H9 (cell line): ENCODE measurements around the gene PDCD1. TPM values are rescaled to one million over a fixed set of nuclear protein-coding genes. Genes with fewer than 3 reads are reported as not detected.

Experiments
- DNase-seq: peaks from one replicate; pipeline ENCODE4 v3.0.0-alpha.2; 2017
- H2AFZ ChIP-seq: one replicate; pipeline ENCODE4 v1.6.1; 2013; ENCODE audit warnings: mild to moderate bottlenecking, low read length, control low read depth, moderate library complexity
- H2AK5ac ChIP-seq: 2 replicates; pipeline ENCODE4 v1.6.1; 2013; ENCODE audit warnings: low read length, control low read depth, mixed read lengths; ENCODE audit not compliant: insufficient read length
- H2BK120ac ChIP-seq: one replicate; pipeline ENCODE4 v1.6.1; 2013; ENCODE audit warnings: low read depth, mild to moderate bottlenecking, low read length, control low read depth, inconsistent platforms; ENCODE audit not compliant: poor library complexity, severe bottlenecking
- H2BK12ac ChIP-seq: 2 replicates; pipeline ENCODE4 v1.6.1; 2013; ENCODE audit warnings: low read length, control low read depth, mixed read lengths, low read depth; ENCODE audit not compliant: insufficient read length
- H2BK15ac ChIP-seq: 2 replicates; pipeline ENCODE4 v1.6.1; 2013; ENCODE audit warnings: low read depth, low read length, control low read depth
- H2BK20ac ChIP-seq: one replicate; pipeline ENCODE4 v1.6.1; 2013; ENCODE audit warnings: low read depth, mild to moderate bottlenecking, low read length, control low read depth, inconsistent platforms; ENCODE audit not compliant: poor library complexity, severe bottlenecking
- H2BK5ac ChIP-seq: 2 replicates; pipeline ENCODE4 v1.6.1; 2013; ENCODE audit warnings: low read length, control low read depth, mixed read lengths; ENCODE audit not compliant: insufficient read length
- H3K14ac ChIP-seq: 2 replicates; pipeline ENCODE4 v1.6.1; 2013; ENCODE audit warnings: low read length, control low read depth; ENCODE audit not compliant: insufficient read depth
- H3K18ac ChIP-seq: 2 replicates; pipeline ENCODE4 v1.6.1; 2013; ENCODE audit warnings: low read depth, mild to moderate bottlenecking, mixed read lengths, low read length, control low read depth; ENCODE audit not compliant: insufficient read length
- H3K23ac ChIP-seq: 2 replicates; pipeline ENCODE4 v1.6.1; 2013; ENCODE audit warnings: low read length, control low read depth, mixed read lengths, low read depth; ENCODE audit not compliant: insufficient read length
- H3K23me2 ChIP-seq: 2 replicates; pipeline ENCODE4 v1.6.1; 2013; ENCODE audit warnings: low read depth, mild to moderate bottlenecking, mixed read lengths, low read length, control low read depth; ENCODE audit not compliant: insufficient read length, poor library complexity, severe bottlenecking
- H3K27ac ChIP-seq: 2 replicates; pipeline ENCODE4 v1.5.1; 2013; ENCODE audit warnings: low read length, control low read depth, mixed read lengths, low read depth; ENCODE audit not compliant: insufficient read length
- H3K27me3 ChIP-seq: 2 replicates; pipeline ENCODE4 v1.6.1; 2013; ENCODE audit warnings: low read length, control low read depth, inconsistent platforms; ENCODE audit not compliant: insufficient read depth
- H3K4ac ChIP-seq: 2 replicates; pipeline ENCODE4 v1.6.1; 2013; ENCODE audit warnings: low read depth, mild to moderate bottlenecking, control low read depth, inconsistent platforms, low read length, moderate library complexity
- H3K4me1 ChIP-seq: 2 replicates; pipeline ENCODE4 v1.6.1; 2013; ENCODE audit warnings: low read length, control low read depth, inconsistent platforms; ENCODE audit not compliant: insufficient read depth
- H3K4me2 ChIP-seq: 2 replicates; pipeline ENCODE4 v1.6.1; 2013; ENCODE audit warnings: low read length, control low read depth, mixed read lengths; ENCODE audit not compliant: insufficient read length, insufficient read depth
- H3K56ac ChIP-seq: 2 replicates; pipeline ENCODE4 v1.6.1; 2013; ENCODE audit warnings: low read depth, mild to moderate bottlenecking, mixed read lengths, low read length, control low read depth; ENCODE audit not compliant: insufficient read length
- H3K79me1 ChIP-seq: 2 replicates; pipeline ENCODE4 v1.6.1; 2013; ENCODE audit warnings: low read depth, mild to moderate bottlenecking, moderate library complexity, low read length, control low read depth, inconsistent platforms; ENCODE audit not compliant: insufficient read depth, poor library complexity, severe bottlenecking
- H3K79me2 ChIP-seq: 2 replicates; pipeline ENCODE4 v1.6.1; 2013; ENCODE audit warnings: low read length, control low read depth, inconsistent platforms; ENCODE audit not compliant: insufficient read depth
- H3K9ac ChIP-seq: 2 replicates; pipeline ENCODE4 v1.6.1; 2013; ENCODE audit warnings: low read length, control low read depth, mixed read lengths; ENCODE audit not compliant: insufficient read length; ENCODE audit errors: extremely low read depth
- H3K9me3 ChIP-seq: one replicate; pipeline ENCODE4 v1.6.1; 2013; ENCODE audit warnings: low read depth, low read length, inconsistent platforms; ENCODE audit not compliant: control insufficient read depth
- H3T11ph ChIP-seq: one replicate; pipeline ENCODE4 v1.6.1; 2013; ENCODE audit warnings: mild to moderate bottlenecking, low read length, control low read depth, inconsistent platforms
- H4K20me1 ChIP-seq: one replicate; pipeline ENCODE4 v1.6.1; 2013; ENCODE audit not compliant: control insufficient read depth, insufficient read length, insufficient read depth
- H4K5ac ChIP-seq: 2 replicates; pipeline ENCODE4 v1.6.1; 2013; ENCODE audit warnings: low read depth, mild to moderate bottlenecking, mixed read lengths, low read length, control low read depth; ENCODE audit not compliant: insufficient read length
- H4K8ac ChIP-seq: replicated peaks from 2 replicates; pipeline ENCODE4 v1.6.1; 2013; ENCODE audit warnings: low read length, control low read depth, mixed read lengths, low read depth; ENCODE audit not compliant: insufficient read length
- H4K91ac ChIP-seq: 2 replicates; pipeline ENCODE4 v1.6.1; 2013; ENCODE audit warnings: low read depth, mild to moderate bottlenecking, moderate library complexity, mixed read lengths, low read length, control low read depth; ENCODE audit not compliant: insufficient read length
- H3K27ac Mint-ChIP-seq, 3 experiments: 2 replicates in 2 of 3; 3 replicates in 1 of 3; pipeline ENCODE4 v1.8.0; 2020 to 2021; ENCODE audit warnings: mixed read lengths in 3 of 3, mild to moderate bottlenecking in 1 of 3, moderate library complexity in 1 of 3
- H3K27me3 Mint-ChIP-seq: 2 replicates; pipeline ENCODE4 v1.8.0; 2021; ENCODE audit warnings: low read depth, mild to moderate bottlenecking, moderate library complexity, mixed read lengths
- H3K36me3 Mint-ChIP-seq, 3 experiments: 2 replicates in 2 of 3; 3 replicates in 1 of 3; pipeline ENCODE4 v1.8.0; 2020 to 2021; ENCODE audit warnings: low read depth in 3 of 3, mixed read lengths in 3 of 3; ENCODE audit not compliant: insufficient read depth in 1 of 3
- H3K4me1 Mint-ChIP-seq, 2 experiments: 2 replicates each; pipeline ENCODE4 v1.8.0; 2020; ENCODE audit warnings: mixed read lengths in 2 of 2
- H3K4me3 Mint-ChIP-seq, 2 experiments: 2 replicates in 1 of 2; 3 replicates in 1 of 2; pipeline ENCODE4 v1.8.0; 2020 to 2021; ENCODE audit warnings: mild to moderate bottlenecking in 2 of 2, mixed read lengths in 2 of 2, moderate library complexity in 1 of 2
- H3K9me3 Mint-ChIP-seq, 2 experiments: 2 replicates in 1 of 2; 3 replicates in 1 of 2; pipeline ENCODE4 v1.8.0; 2020; ENCODE audit warnings: mild to moderate bottlenecking in 2 of 2, mixed read lengths in 2 of 2, moderate library complexity in 1 of 2
- WGBS: extraction: QIAGEN DNeasy Blood & Tissue Kit; methylation state at CpG from one replicate; pipeline ENCODE4 v1.1.7; 2013; ENCODE audit warnings: missing lambda C conversion rate, low lambda C conversion rate, mixed read lengths; ENCODE audit not compliant: insufficient read length; ENCODE audit errors: extremely low coverage; 5-methylcytosine and 5-hydroxymethylcytosine counted together
- total RNA-seq: library from RNA; stranded (reverse); gene quantifications from 2 replicates; pipeline ENCODE4 v1.2.1, GENCODE V29; 2021
- TF ChIP-seq, protein P1 (sequence below): fragments of 200-600 bp; sonication (generic); conservative IDR thresholded peaks from 3 replicates; pipeline ENCODE4 v1.8.0; 2021; ENCODE audit warnings: antibody characterized with exemption, mild to moderate bottlenecking

PDCD1 gene
- total RNA-seq, 1 experiment from 2014 or later, result 1.6 TPM

DNA sequence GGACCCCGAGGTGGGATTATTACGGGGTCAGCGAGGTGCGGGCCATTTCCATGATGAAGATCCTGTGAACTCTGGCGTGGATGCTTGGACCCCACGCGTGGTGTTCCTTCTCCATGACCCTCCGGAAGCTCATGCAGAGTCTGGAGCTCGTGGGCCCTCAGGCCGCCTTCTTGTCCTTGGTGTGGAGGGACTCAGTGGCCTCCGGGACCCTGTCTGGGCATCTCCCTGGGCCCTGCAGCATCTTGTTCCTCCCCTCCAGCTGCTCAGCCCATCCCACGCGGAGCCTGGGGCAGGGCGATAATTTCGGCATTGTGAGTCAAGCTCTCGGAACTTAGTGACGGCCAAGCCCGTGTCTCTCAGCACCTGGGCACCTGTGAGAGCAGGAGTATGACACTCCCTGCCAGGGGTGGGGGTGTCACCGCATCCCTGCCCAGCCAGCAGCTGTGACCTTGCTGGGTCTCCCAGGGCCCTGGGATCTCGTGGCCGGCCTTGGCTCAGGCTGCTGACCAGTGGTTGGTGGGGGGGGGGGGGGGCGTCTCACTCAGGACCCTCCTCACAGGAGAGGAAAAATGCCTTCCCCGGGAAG is 35.5 kb upstream of the PDCD1 start:
- Histone ChIP-seq H3K14ac (no peak overlapping the region; the same call in 1 of the 2 replicates), H3K4me1 (no peaks in the 10 kb centered on the region; the same call in 1 of the 2 replicates), H3K18ac (no peak overlapping the region), H3K23me2 (peaks cover 4% of the 10 kb centered on the region), H3T11ph (no peak overlapping the region), H2BK12ac (no peak overlapping the region), H3K27me3 (no peaks in the 10 kb centered on the region), H4K5ac (no peak overlapping the region), H2BK20ac (no peak overlapping the region), H2AK5ac (no peak overlapping the region), H3K23ac (no peak overlapping the region), H3K79me1 (no peaks in the 10 kb centered on the region), H2BK15ac (no peak overlapping the region), H3K9me3 (no peaks in the 10 kb centered on the region), H4K20me1 (no peaks in the 10 kb centered on the region), H4K91ac (no peak overlapping the region), H3K9ac (no peak overlapping the region), H3K56ac (no peak overlapping the region), H2AFZ (no peak overlapping the region), H3K27ac (no peak overlapping the region), H3K4ac (no peak overlapping the region), H3K79me2 (no peaks in the 10 kb centered on the region), H3K4me2 (no peak overlapping the region), H4K8ac (no peak overlapping the region), H2BK5ac (no peak overlapping the region), H2BK120ac (no peak overlapping the region)
- WGBS, result no CpG with 5 or more reads among the region's 23 CpGs
- peak; percentile 29 for DNase-seq
- H3K27ac Mint-ChIP-seq, result no peak overlapping the region
- H3K4me1 Mint-ChIP-seq, result peaks cover 21 to 33% of the 10 kb centered on the region in 2 experiments
- peaks cover 3 to 5% of the 10 kb centered on the region in 2 experiments for H3K9me3 Mint-ChIP-seq
- no peak overlapping the region; a peak in 1 of 5 replicates for H3K4me3 Mint-ChIP-seq
- peaks cover 1 to 8% (median 7%) of the 10 kb centered on the region in 3 experiments; a peak in 6 of 7 replicates for H3K36me3 Mint-ChIP-seq
- TF ChIP-seq, protein P1, sequence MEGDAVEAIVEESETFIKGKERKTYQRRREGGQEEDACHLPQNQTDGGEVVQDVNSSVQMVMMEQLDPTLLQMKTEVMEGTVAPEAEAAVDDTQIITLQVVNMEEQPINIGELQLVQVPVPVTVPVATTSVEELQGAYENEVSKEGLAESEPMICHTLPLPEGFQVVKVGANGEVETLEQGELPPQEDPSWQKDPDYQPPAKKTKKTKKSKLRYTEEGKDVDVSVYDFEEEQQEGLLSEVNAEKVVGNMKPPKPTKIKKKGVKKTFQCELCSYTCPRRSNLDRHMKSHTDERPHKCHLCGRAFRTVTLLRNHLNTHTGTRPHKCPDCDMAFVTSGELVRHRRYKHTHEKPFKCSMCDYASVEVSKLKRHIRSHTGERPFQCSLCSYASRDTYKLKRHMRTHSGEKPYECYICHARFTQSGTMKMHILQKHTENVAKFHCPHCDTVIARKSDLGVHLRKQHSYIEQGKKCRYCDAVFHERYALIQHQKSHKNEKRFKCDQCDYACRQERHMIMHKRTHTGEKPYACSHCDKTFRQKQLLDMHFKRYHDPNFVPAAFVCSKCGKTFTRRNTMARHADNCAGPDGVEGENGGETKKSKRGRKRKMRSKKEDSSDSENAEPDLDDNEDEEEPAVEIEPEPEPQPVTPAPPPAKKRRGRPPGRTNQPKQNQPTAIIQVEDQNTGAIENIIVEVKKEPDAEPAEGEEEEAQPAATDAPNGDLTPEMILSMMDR, result no peak
- no peaks in the 10 kb centered on the region; the same call in 1 of the 2 replicates for H3K27me3 Mint-ChIP-seq
